Activated B cell treated with CpG ODN at 0.5 μM for 24 hours (primary cell): Measurements from ENCODE around the gene H19. TPM values are rescaled to one million over a fixed set of nuclear protein-coding genes. Genes with fewer than 3 reads are reported as not detected.

Experiments
- ATAC-seq: fragments of 200-7000 bp; cut with Tn5 transposase; one replicate; pipeline ENCODE4 v1.10.0; 2021; ENCODE audit warnings: low read depth, mild to moderate bottlenecking, moderate library complexity
- CTCF ChIA-PET: fragments of 350-600 bp; sonication (Branson Sonifier 250); formaldehyde crosslinking; loops from one replicate; lab custom pipeline; 2021; ENCODE audit warnings: antibody characterized with exemption; lab: Charles Lee
- POLR2A ChIA-PET: fragments of 350-600 bp; sonication (Branson Sonifier 250); formaldehyde crosslinking; loops from one replicate; lab custom pipeline; 2021; ENCODE audit warnings: antibody characterized with exemption; lab: Charles Lee
- DNase-seq: peaks from one replicate; pipeline ENCODE4 v3.0.0; 2022
- H3K27ac Mint-ChIP-seq: one replicate; pipeline ENCODE4 v1.8.0; 2020; ENCODE audit warnings: mixed read lengths
- H3K27me3 Mint-ChIP-seq: one replicate; pipeline ENCODE4 v1.8.0; 2021; ENCODE audit warnings: mixed read lengths
- H3K36me3 Mint-ChIP-seq: one replicate; pipeline ENCODE4 v1.8.0; 2021; ENCODE audit warnings: low read depth, mixed read lengths
- H3K4me1 Mint-ChIP-seq: one replicate; pipeline ENCODE4 v1.8.0; 2021; ENCODE audit warnings: mixed read lengths
- H3K4me3 Mint-ChIP-seq: one replicate; pipeline ENCODE4 v1.8.0; 2020; ENCODE audit warnings: mild to moderate bottlenecking, mixed read lengths
- H3K9me3 Mint-ChIP-seq: one replicate; pipeline ENCODE4 v1.8.0; 2020; ENCODE audit warnings: mixed read lengths
- CTCF ChIP-seq: fragments of 200-600 bp; IDR thresholded peaks from one replicate; pipeline ENCODE4 v1.8.0; 2022; ENCODE audit warnings: antibody characterized with exemption, mild to moderate bottlenecking
- intact Hi-C: fragments of 100-400 bp; cut with micrococcal nuclease; formaldehyde crosslinking; loops from one replicate; pipeline ENCODE4 v1.15.1; 2024
- total RNA-seq: library from RNA; stranded (reverse); gene quantifications from 2 replicates; pipeline ENCODE4 v1.2.3, GENCODE V29; 2022

Gene H19
- total RNA-seq, 1 donor from 2014 or later = not detected

- H3K36me3 Mint-ChIP-seq = no peaks in the 10 kb centered on the region
- H3K4me1 Mint-ChIP-seq = no peaks in the 10 kb centered on the region
- CTCF ChIA-PET = no interaction called here
- POLR2A ChIA-PET = no interaction called here
- H3K27ac Mint-ChIP-seq = no peak overlapping the region
- no peak for ATAC-seq
- H3K27me3 Mint-ChIP-seq = no peaks in the 10 kb centered on the region
- TF ChIP-seq CTCF = no peak
- DNase-seq = no peak
- H3K9me3 Mint-ChIP-seq = no peaks in the 10 kb centered on the region
- intact Hi-C loops = no loop called here
- H3K4me3 Mint-ChIP-seq = no peak overlapping the region
Measured at GRCh38 chr11:1963864-1964263, 33.8 kb downstream of the H19 start.

- no peak for TF ChIP-seq CTCF
- ATAC-seq (no peak), DNase-seq (no peak)
- no peak overlapping the region for H3K27ac Mint-ChIP-seq
- ChIA-PET CTCF (interaction anchor here (1.7 kb wide), 1 partner anchor 266 kb away, joined by 4 read pairs; no protein-coding TSS in a partner anchor), POLR2A (no interaction called here)
- H3K27me3 Mint-ChIP-seq = no peaks in the 10 kb centered on the region
- no peaks in the 10 kb centered on the region for H3K4me1 Mint-ChIP-seq
- H3K9me3 Mint-ChIP-seq = no peaks in the 10 kb centered on the region
- no peaks in the 10 kb centered on the region for H3K36me3 Mint-ChIP-seq
- H3K4me3 Mint-ChIP-seq = no peak overlapping the region
- intact Hi-C loops = no loop called here
Measured at GRCh38 chr11:1959786-1960185, 37.9 kb downstream of the H19 start.

- no peak for DNase-seq
- Mint-ChIP-seq H3K27me3 (no peaks in the 10 kb centered on the region), H3K4me3 (no peak overlapping the region), H3K36me3 (no peaks in the 10 kb centered on the region), H3K4me1 (no peaks in the 10 kb centered on the region), H3K27ac (no peak overlapping the region), H3K9me3 (no peaks in the 10 kb centered on the region)
- intact Hi-C loops = no loop called here
- ATAC-seq = no peak
- CTCF ChIA-PET = interaction anchor here (1.7 kb wide), 1 partner anchor 265 kb away, joined by 4 read pairs; no protein-coding TSS in a partner anchor
- no peak for TF ChIP-seq CTCF
- POLR2A ChIA-PET = no interaction called here
Measured at GRCh38 chr11:1958367-1958766, 39.3 kb downstream of the H19 start.

GRCh38 chr11:1953489-1954266 lies 44.0 kb downstream of the H19 start:
- intact Hi-C loops = no loop called here
- Mint-ChIP-seq H3K27me3 (no peaks in the 10 kb centered on the region), H3K9me3 (no peaks in the 10 kb centered on the region), H3K27ac (no peak overlapping the region), H3K4me1 (no peaks in the 10 kb centered on the region), H3K4me3 (no peak overlapping the region), H3K36me3 (no peaks in the 10 kb centered on the region)
- ChIA-PET POLR2A (no interaction called here), CTCF (interaction anchor here (1.2 to 2.9 kb wide), 2 partner anchors 42 to 198 kb away, joined by 3 to 10 read pairs; no protein-coding TSS in a partner anchor)
- DNase-seq (no peak), ATAC-seq (peak; percentile 71)
- no peak for TF ChIP-seq CTCF

GRCh38 chr11:1952806-1953482 lies 44.7 kb downstream of the H19 start:
- POLR2A ChIA-PET = no interaction called here
- H3K4me1 Mint-ChIP-seq = no peaks in the 10 kb centered on the region
- DNase-seq (no peak), ATAC-seq (no peak)
- no peaks in the 10 kb centered on the region for H3K27me3 Mint-ChIP-seq
- TF ChIP-seq CTCF = no peak
- no peaks in the 10 kb centered on the region for H3K36me3 Mint-ChIP-seq
- intact Hi-C loops = no loop called here
- H3K27ac Mint-ChIP-seq = no peak overlapping the region
- CTCF ChIA-PET = interaction anchor here (2.9 kb wide), 1 partner anchor 199 kb away, joined by 10 read pairs; no protein-coding TSS in a partner anchor
- H3K4me3 Mint-ChIP-seq = no peak overlapping the region
- no peaks in the 10 kb centered on the region for H3K9me3 Mint-ChIP-seq
